DND-41 (cell line): ENCODE measurements around the gene ZNF37A.

Experiments
- CTCF ChIP-seq: IDR thresholded peaks from 2 replicates; pipeline ENCODE4 v1.5.1; 2012; ENCODE audit warnings: borderline replicate concordance, low read length, moderate library complexity, mild to moderate bottlenecking; ENCODE audit not compliant: poor library complexity, severe bottlenecking; ENCODE audit errors: extremely low read depth
- EZH2 ChIP-seq: IDR thresholded peaks from 3 replicates; pipeline ENCODE4 v1.6.1; 2012; ENCODE audit warnings: borderline replicate concordance, low read depth, mild to moderate bottlenecking, moderate library complexity, low read length, inconsistent platforms; ENCODE audit not compliant: severe bottlenecking

GRCh38 chr10:38146579-38147333 is 52.6 kb downstream of the ZNF37A start:
- no peak for TF ChIP-seq CTCF
- TF ChIP-seq EZH2 = no peak
